Effector memory CD8-positive, alpha-beta T cell (primary cell): ENCODE results near the gene MRM1.

ENCODE experiments used
- ATAC-seq: fragments of 150-1000 bp; cut with Tn5 transposase; replicated peaks from 2 replicates; pipeline ENCODE4 v1.10.0; 2021; ENCODE audit warnings: mild to moderate bottlenecking, moderate library complexity
- DNase-seq, 3 experiments: peaks; one replicate each; pipeline ENCODE4 v3.0.0; 2021
- H3K27ac Mint-ChIP-seq, 2 donors: one replicate each; pipeline ENCODE4 v1.8.0; 2022; ENCODE audit warnings: mild to moderate bottlenecking in 2 of 2, mixed read lengths in 2 of 2, moderate library complexity in 2 of 2
- H3K27me3 Mint-ChIP-seq, 2 donors: one replicate each; pipeline ENCODE4 v1.8.0; 2022; ENCODE audit warnings: mixed read lengths in 2 of 2
- H3K36me3 Mint-ChIP-seq: one replicate; pipeline ENCODE4 v1.8.0; 2022; ENCODE audit warnings: mild to moderate bottlenecking, moderate library complexity, mixed read lengths; ENCODE audit not compliant: insufficient read depth
- H3K4me1 Mint-ChIP-seq, 2 donors: one replicate each; pipeline ENCODE4 v1.8.0; 2022; ENCODE audit warnings: low read depth in 2 of 2, mixed read lengths in 2 of 2
- H3K4me3 Mint-ChIP-seq, 2 donors: one replicate each; pipeline ENCODE4 v1.8.0; 2022; ENCODE audit warnings: mild to moderate bottlenecking in 2 of 2, mixed read lengths in 2 of 2, moderate library complexity in 2 of 2
- H3K9me3 Mint-ChIP-seq, 2 donors: one replicate each; pipeline ENCODE4 v1.8.0; 2022; ENCODE audit warnings: mixed read lengths in 2 of 2

Gene MRM1

DNA sequence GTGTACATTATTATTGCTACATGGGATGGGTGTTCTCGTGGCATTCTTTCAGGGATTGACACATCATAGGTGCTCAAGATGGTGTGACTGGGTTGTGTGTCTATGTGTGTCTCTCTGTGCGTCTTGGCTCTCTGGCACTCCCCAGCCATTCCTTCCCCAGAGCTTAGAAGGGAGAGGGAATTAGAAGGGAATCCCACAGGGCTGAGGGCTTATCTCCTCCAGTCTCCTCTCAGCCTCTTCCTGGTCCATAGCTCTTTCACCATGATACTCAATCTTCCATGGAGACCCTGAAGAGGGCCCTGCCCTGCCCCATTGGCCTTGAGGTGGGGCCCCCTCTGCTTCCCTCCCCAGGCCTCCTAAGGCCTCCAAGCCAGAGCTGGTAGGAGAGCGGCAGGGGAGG is 52.0 kb downstream of the MRM1 start:
- H3K9me3 Mint-ChIP-seq: no peaks in the 10 kb centered on the region
- H3K4me1 Mint-ChIP-seq: peaks cover 0 to 8% of the 10 kb centered on the region in 2 donors

DNA sequence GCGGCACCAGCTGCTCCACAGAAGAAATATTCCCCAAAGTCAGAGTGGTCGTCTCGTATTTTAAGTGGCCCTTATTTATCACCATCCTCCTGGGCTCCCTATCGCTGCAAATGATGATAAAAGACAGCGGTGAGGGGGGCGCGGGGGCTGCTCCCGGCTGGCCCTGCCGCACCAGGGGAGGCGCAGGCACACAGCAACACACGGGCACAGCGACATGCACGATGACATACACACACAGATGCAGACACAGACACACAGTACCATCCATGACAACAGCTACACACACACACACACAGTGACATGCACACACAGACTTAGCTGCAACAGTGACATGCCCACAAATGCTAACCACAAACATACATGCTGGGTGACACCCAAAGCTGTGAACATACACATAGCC is 52.5 kb downstream of the MRM1 start:
- H3K9me3 Mint-ChIP-seq: no peaks in the 10 kb centered on the region
- no peak for ATAC-seq
- H3K27ac Mint-ChIP-seq: no peak overlapping the region
- no peak for DNase-seq
- peaks cover 4% of the 10 kb centered on the region for H3K36me3 Mint-ChIP-seq
- H3K27me3 Mint-ChIP-seq: peaks cover 58 to 92% of the 10 kb centered on the region in 2 donors
- H3K4me1 Mint-ChIP-seq: peaks cover 0 to 8% of the 10 kb centered on the region in 2 donors
- H3K4me3 Mint-ChIP-seq: no peak overlapping the region

More for the DNA sequence above, 52.0 kb downstream of the MRM1 start:
- no peak for ATAC-seq
- Mint-ChIP-seq H3K36me3 (peaks cover 4% of the 10 kb centered on the region), H3K4me3 (no peak overlapping the region), H3K27ac (no peak overlapping the region), H3K27me3 (peaks cover 59 to 92% of the 10 kb centered on the region in 2 donors)
- DNase-seq: no peak

DNA sequence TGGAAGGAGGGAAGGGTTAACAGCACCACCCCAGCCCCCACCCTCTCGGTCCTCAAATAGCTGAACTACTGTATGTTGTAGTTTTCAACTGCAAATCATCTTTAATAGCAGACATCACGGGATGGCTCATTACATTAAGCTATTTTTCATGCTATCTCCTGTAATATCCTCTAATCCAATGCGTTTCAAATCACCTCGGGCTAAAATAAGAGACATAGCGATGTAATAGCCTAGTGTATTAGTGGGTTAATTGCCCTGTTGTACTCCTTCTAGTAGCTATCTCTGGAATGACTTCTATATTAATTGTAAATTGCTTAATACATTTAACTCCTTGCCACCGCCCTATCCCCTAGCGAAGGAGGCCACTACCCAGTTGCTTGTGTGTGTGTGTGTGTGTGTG is 54.3 kb downstream of the MRM1 start:
- ATAC-seq (no peak), DNase-seq (no peak)
- Mint-ChIP-seq H3K9me3 (no peaks in the 10 kb centered on the region), H3K4me1 (peaks cover 0 to 8% of the 10 kb centered on the region in 2 donors), H3K27me3 (peaks cover 58 to 88% of the 10 kb centered on the region in 2 donors), H3K27ac (no peak overlapping the region), H3K4me3 (no peak overlapping the region), H3K36me3 (peaks cover 4% of the 10 kb centered on the region)

DNA sequence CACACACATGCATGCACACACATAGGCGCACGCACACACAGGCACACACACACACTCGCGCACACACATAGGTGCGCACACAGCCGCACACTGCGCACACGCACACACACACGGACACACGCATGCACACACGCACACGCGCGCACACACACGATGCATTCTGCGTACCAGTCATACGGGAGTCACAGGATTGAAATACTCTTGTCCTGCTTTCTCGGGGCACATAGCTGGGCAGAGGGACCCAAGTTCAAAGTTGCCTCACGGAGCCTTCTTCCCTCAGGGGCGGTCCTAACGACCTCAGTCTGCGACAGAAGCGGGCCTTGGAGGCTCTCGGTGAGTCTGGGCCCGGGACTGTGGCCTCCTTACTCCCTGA is 56.0 kb downstream of the MRM1 start:
- DNase-seq (no peak), ATAC-seq (no peak)
- Mint-ChIP-seq H3K27me3 (peaks cover 47 to 82% of the 10 kb centered on the region in 2 donors), H3K9me3 (no peaks in the 10 kb centered on the region), H3K4me1 (peaks cover 0 to 8% of the 10 kb centered on the region in 2 donors), H3K27ac (no peak overlapping the region), H3K4me3 (peak overlapping the region; percentile 43 to 54), H3K36me3 (peaks cover 4% of the 10 kb centered on the region)

DNA sequence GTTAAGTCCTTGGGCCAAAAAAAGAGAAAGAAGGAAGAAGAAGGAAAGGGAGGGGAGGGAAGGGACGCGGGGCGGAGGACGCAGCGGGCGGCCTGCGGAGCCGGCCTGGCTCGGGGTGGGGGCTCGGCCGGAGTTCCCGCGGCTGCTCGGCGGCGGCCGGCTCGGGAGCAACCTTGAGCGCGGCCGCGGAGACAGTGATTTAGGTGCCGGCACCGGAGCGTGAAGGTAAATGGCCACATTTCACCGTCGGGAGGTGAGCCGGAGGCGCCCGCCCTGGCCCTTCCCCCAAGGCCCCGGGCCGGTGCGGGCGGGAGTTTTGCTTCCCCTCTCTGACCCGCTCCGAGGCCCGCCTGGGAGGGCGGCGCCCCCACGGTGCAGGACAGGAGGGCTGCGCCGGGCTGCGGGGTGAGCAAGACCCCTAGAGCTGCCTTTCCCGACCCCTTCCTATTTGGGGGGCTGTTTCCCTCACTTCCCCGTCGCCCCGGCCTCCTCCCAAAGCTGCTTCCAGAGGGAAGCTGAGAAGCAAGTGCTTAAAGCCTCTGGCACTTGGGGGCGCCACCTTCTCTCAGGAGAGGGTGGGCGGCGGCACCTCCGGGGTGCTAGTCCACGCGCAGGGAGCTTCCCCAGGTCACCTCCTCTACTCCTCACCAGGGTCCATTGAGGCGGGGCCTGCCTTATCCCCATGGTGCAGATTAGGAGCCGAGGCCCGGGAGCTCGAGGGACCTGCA is 56.5 kb downstream of the MRM1 start:
- Mint-ChIP-seq H3K27ac (no peak overlapping the region), H3K27me3 (peaks cover 46 to 80% of the 10 kb centered on the region in 2 donors), H3K4me3 (peak overlapping the region; percentile 63 to 66), H3K9me3 (no peaks in the 10 kb centered on the region), H3K4me1 (peaks cover 0 to 8% of the 10 kb centered on the region in 2 donors), H3K36me3 (no peaks in the 10 kb centered on the region)
- ATAC-seq (peak; percentile 19), DNase-seq (no peak)
